ENCODE measurements around the gene C2orf69. TPM values are rescaled to one million over a fixed set of nuclear protein-coding genes. Genes with fewer than 3 reads are reported as not detected.

The C2orf69 gene, protein sequence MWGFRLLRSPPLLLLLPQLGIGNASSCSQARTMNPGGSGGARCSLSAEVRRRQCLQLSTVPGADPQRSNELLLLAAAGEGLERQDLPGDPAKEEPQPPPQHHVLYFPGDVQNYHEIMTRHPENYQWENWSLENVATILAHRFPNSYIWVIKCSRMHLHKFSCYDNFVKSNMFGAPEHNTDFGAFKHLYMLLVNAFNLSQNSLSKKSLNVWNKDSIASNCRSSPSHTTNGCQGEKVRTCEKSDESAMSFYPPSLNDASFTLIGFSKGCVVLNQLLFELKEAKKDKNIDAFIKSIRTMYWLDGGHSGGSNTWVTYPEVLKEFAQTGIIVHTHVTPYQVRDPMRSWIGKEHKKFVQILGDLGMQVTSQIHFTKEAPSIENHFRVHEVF
- total RNA-seq (10.5 and 12.1 TPM in 2 replicates), polyA plus RNA-seq (6.2 and 6.8 TPM in 2 replicates)

DNA sequence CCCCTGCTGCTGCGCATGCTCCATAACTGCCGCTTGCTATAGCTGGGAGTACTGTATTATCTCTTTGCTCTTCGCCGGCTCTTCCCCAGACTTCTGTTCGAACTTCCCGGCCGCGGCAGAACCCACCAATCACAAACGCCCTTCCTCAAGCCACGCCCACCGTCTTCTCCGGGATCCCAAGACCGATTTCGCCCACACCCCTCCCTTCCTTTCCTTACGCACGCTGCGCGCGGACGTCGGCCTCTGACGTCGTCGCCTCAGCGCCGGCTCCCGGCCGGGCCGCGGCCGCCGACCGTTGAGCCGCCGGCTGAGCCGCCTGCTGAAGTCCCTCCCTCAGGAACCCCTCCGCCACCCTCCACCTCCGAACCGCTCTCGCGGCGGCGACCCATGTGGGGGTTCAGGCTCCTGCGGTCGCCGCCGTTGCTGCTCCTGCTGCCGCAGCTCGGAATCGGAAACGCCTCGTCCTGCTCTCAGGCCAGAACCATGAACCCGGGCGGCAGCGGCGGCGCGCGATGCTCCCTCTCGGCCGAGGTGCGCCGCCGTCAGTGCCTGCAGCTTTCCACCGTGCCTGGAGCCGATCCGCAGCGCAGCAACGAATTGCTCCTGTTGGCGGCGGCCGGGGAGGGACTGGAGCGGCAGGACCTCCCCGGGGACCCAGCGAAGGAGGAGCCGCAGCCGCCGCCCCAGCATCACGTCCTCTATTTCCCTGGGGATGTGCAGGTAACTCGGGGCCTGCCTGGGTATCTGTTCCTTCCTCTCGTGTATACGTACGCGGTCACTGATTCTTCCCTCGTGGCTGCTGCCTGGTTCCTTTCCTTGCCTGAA lies at the start of gene C2orf69:
C2orf69 (plus strand) TSS at position 242 of the 825 bp plus-strand sequence; CDS start at position 388, 146 bp downstream.
- under 1% methylated on average over 62 of the region's 85 CpGs for WGBS (ENCODE audit: low lambda C conversion rate, missing lambda C conversion rate)
- no peak for TF ChIP-seq EZH2phosphoT487 (IDR thresholded peaks at IDR 0.05; ENCODE audit: low read depth, severe bottlenecking, unreplicated experiment)
- TF ChIP-seq EZH2 (IDR thresholded peaks at IDR 0.05; ENCODE audit: borderline replicate concordance), result no peak
- TF ChIP-seq, protein P1, sequence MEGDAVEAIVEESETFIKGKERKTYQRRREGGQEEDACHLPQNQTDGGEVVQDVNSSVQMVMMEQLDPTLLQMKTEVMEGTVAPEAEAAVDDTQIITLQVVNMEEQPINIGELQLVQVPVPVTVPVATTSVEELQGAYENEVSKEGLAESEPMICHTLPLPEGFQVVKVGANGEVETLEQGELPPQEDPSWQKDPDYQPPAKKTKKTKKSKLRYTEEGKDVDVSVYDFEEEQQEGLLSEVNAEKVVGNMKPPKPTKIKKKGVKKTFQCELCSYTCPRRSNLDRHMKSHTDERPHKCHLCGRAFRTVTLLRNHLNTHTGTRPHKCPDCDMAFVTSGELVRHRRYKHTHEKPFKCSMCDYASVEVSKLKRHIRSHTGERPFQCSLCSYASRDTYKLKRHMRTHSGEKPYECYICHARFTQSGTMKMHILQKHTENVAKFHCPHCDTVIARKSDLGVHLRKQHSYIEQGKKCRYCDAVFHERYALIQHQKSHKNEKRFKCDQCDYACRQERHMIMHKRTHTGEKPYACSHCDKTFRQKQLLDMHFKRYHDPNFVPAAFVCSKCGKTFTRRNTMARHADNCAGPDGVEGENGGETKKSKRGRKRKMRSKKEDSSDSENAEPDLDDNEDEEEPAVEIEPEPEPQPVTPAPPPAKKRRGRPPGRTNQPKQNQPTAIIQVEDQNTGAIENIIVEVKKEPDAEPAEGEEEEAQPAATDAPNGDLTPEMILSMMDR (IDR thresholded peaks at IDR 0.05; ENCODE audit: poor library complexity), result no peak

DNA sequence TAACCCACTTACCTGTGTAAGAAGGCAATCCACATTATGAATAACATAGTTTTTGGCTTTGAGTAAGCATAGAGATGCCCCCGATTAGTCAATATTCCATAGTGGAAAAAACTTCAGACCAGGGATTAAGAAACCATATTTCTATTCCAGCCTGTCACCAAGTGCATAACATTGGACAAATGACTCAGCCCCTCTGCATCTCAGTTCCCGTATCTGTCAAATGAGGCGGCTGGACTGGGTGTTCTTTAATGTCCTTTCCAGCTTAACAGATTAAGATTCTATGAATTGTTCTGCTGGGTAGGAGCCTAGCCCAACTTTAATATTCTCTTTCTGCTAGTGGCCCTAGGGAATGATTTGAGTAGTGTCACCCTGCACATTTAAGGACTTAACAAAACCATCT lies 48.3 kb upstream of the C2orf69 start:
- no peaks in the 10 kb centered on the region for H3K27me3 ChIP-seq
- no peaks in the 10 kb centered on the region for H4K20me1 ChIP-seq (ENCODE audit: insufficient read depth, poor library complexity, severe bottlenecking)
- no peaks in the 10 kb centered on the region for H3K4me1 ChIP-seq (ENCODE audit: insufficient read depth)
- H3K4me3 ChIP-seq, result no peak overlapping the region
- H2AFZ ChIP-seq, result no peak overlapping the region
- TF ChIP-seq, protein P1 (IDR thresholded peaks at IDR 0.05; ENCODE audit: poor library complexity), result no peak
- TF ChIP-seq EZH2 (IDR thresholded peaks at IDR 0.05; ENCODE audit: borderline replicate concordance), result no peak
- TF ChIP-seq EZH2phosphoT487 (IDR thresholded peaks at IDR 0.05; ENCODE audit: low read depth, severe bottlenecking, unreplicated experiment), result no peak
- no peaks in the 10 kb centered on the region for H3K36me3 ChIP-seq (replicated peaks; ENCODE audit: insufficient read depth, low read depth)
- WGBS (ENCODE audit: low lambda C conversion rate, missing lambda C conversion rate), result 51% methylated on average over 3 of the region's 3 CpGs
- no peaks in the 10 kb centered on the region for H3K9me2 ChIP-seq (replicated peaks; ENCODE audit: insufficient read depth)
- H3K9me3 ChIP-seq (ENCODE audit: low read depth), result no peaks in the 10 kb centered on the region
- no peak overlapping the region for H3K4me2 ChIP-seq
- H3K79me2 ChIP-seq, result no peaks in the 10 kb centered on the region
- no peak for DNase-seq (ENCODE audit: low spot score)
- no peak overlapping the region for H3K27ac ChIP-seq

More for the DNA sequence above, at the start of gene C2orf69:
- peak within 1 kb of the TSS; percentile 64 for H3K4me3 ChIP-seq
- H2AFZ ChIP-seq, result peak within 1 kb of the TSS; percentile 75
- peak; percentile 99 for DNase-seq (ENCODE audit: low spot score)
- H3K79me2 ChIP-seq, result peaks cover 41% of the 10 kb centered on the region
- H3K27me3 ChIP-seq, result no peaks in the 10 kb centered on the region
- peak within 1 kb of the TSS; percentile 93 for H3K27ac ChIP-seq
- no peaks in the 10 kb centered on the region for H3K9me3 ChIP-seq (ENCODE audit: low read depth)
- peaks cover 8% of the 10 kb centered on the region for H3K4me1 ChIP-seq (ENCODE audit: insufficient read depth)
- no peaks in the 10 kb centered on the region for H3K36me3 ChIP-seq (replicated peaks; ENCODE audit: insufficient read depth, low read depth)
- peaks cover 5% of the 10 kb centered on the region for H4K20me1 ChIP-seq (ENCODE audit: insufficient read depth, poor library complexity, severe bottlenecking)
- no peaks in the 10 kb centered on the region for H3K9me2 ChIP-seq (replicated peaks; ENCODE audit: insufficient read depth)
- H3K4me2 ChIP-seq, result peak within 1 kb of the TSS; percentile 81

GRCh38 chr2:199865905-199866304 lies 45.2 kb upstream of the C2orf69 start:
- Histone ChIP-seq H3K4me2 (no peak overlapping the region), H3K9me3 (ENCODE audit: low read depth) (no peaks in the 10 kb centered on the region), H3K4me1 (ENCODE audit: insufficient read depth) (no peaks in the 10 kb centered on the region), H3K4me3 (no peak overlapping the region), H3K27me3 (no peaks in the 10 kb centered on the region), H3K27ac (no peak overlapping the region), H3K36me3 (replicated peaks; ENCODE audit: insufficient read depth, low read depth) (no peaks in the 10 kb centered on the region), H3K9me2 (replicated peaks; ENCODE audit: insufficient read depth) (no peaks in the 10 kb centered on the region), H4K20me1 (ENCODE audit: insufficient read depth, poor library complexity, severe bottlenecking) (no peaks in the 10 kb centered on the region), H3K79me2 (no peaks in the 10 kb centered on the region), H2AFZ (no peak overlapping the region)
- DNase-seq (ENCODE audit: low spot score), result no peak
- TF ChIP-seq EZH2 (IDR thresholded peaks at IDR 0.05; ENCODE audit: borderline replicate concordance) (no peak), EZH2phosphoT487 (IDR thresholded peaks at IDR 0.05; ENCODE audit: low read depth, severe bottlenecking, unreplicated experiment) (no peak)
- TF ChIP-seq, protein P1 (IDR thresholded peaks at IDR 0.05; ENCODE audit: poor library complexity), result no peak
- 95% methylated on average over 4 of the region's 4 CpGs for WGBS (ENCODE audit: low lambda C conversion rate, missing lambda C conversion rate)
